Activated T-cell treated with anti-CD3 and anti-CD28 coated beads for 24 hours (primary cell): ENCODE data around the gene RAB5B.
"Not testable (repeated sequence)": the region's sequence is repeated elsewhere in the genome, so short reads cannot be mapped to it uniquely, and the experiment has no call there.

Source experiments
- DNase-seq: peaks from one replicate; pipeline ENCODE4 v3.0.0-alpha.2; 2020; ENCODE audit warnings: low read depth

The RAB5B gene

DNA sequence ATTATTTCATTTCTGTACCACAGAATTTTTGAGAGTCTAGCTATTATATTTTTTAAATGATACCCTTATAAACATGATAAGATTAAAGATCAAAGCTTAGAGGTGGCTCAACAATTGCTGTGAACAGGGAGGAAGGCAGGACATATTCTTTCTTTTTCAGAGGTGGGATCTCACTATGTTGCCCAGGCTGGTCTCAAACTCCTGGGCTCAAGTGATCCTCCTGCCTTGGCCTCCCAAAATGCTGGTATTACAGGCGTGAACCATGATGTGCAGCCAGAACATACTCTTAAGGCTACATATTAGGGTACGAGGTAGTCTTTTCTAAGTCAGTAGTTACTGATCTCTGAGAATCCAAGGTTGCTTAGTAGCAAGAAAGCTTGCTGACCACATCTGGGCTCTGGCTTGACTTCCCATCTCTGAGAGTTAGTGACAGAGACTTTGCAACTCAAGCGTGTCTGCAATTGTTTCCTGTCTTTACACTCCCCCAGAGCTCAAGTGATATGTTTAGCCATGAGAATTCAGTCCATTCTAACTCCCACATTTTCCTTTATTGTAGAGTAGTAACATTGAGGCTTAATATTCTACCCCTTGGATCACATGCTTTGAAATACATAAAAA is 8.6 kb downstream of the RAB5B start:
- no peak for DNase-seq

DNA sequence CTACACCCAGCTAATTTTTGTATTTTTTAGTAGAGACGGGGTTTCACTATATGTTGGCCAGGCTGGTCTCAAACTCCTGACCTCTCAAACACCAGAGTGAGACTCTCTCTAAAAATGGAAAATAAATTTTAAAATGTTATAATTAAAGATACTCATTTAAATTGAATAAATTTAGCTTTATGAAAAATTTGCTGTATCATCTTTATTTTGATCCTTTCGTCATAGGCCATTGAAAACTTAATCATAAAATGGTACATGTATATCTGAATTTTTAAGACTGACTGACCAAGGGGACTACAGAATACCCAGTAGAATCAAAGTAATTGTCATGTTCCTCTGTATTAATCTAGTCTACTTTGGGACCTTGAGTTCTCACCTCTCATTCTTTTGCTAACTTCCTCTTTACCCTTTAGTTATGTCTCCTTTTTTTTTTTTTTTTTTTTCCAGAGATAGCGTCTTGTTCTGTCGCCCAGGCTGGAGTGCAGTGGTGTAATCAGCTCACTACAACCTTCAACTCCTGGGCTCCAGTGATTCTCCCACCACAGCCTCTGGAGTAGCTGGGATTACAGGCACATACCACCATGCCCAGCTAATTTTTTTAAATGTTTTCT is 9.5 kb downstream of the RAB5B start:
- DNase-seq, result no peak

DNA sequence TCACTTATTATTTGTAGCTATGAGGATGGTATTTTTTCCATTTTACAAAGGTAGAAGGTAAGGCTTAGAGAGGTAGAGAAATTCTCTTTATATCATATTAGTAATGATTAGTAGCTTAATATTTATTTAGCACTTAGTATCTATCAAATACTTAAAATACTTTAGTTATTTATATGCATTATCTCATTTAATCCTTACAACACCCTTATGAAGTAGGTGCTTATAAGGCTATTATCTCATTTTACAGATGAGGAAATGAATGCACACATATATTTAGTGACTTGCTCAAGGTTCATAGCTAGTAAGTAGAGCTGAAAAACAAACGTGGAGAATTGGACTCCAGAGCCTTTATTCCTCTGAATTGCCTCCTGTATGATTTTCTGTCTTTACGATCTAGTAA is 11.0 kb downstream of the RAB5B start:
- DNase-seq, result no peak

DNA sequence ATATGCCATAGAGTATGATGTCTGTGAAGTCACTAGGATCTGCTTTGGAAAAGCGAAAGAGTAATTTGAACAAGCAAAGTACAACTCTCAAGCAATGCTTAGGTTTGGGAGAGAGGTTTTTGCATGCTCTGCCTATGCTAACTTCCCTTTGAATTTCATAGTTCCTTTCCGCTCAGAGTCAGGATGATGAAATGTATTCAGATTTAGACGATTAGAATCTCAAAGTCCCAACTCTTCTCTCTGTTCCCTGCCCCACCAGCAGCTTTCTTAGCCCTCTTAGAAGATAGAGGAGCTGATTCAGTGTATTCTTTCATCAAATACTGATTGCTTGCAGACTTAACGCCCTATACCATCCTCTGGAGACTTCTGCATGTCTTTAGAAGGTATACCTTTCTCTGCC is 11.5 kb downstream of the RAB5B start:
- no peak for DNase-seq

DNA sequence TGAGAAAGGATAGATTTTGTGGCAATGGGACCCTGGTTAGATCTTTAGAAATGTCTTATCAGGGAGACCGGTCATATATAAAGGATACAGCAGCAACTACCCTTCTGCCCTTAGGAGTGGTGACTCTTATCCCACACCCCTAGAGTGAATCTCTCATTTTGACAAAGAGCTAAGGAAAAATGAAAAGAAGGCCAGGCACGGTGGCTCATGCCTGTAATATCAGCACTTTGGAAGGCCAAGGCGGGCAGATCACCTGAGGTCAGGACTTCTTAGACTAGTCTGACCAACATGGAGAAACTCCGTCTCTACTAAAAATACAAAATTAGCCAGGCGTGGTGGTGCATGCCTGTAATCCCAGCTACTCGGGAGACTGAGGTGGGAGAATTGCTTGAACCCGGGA is 12.1 kb downstream of the RAB5B start:
- not testable (repeated sequence) for DNase-seq

DNA sequence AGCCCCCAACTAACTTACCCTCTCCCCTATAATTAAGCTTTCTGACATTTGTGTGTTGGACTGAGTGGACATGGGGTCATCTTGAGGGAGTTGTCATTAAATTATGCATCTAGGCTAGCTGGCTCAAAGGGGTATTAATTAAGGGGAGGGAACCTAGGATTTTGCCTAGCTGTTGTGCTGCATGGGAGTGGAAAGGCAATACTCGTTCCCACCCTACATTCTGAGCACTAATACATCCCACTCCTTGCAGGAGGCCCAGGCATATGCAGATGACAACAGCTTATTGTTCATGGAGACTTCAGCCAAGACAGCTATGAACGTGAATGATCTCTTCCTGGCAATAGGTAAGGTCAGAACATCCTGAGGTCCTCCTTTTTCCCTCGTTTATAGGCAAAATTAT is 17.2 kb downstream of the RAB5B start:
- DNase-seq, result no peak

DNA sequence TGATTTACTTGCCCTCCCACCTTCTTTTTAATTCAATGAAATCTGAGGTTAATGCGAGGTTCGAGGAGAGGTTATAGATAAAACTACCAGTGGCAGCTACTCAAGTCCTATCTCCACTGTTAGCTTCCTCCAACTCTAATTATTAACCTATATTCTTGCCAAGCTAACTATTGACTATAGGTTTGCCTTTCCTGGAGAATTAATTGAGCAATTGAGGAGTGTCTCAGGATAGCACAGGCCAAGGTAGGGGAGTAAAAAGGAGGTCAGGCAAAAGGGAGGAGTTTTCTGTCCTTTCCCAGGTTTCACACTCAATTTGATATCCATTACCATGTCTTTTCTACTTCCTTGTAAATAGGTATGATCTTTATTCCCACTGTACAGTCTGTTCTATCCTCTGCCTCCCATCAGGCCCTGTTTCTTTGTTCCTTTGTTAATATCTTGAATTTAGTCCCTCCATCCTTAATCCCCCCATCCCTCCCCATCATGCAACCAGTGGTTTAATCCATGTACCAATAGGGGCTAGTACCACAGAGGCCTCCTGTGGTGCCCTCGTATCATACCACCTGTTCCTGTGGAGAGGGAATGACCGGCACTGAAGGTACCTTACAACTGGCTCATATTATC is 19.5 kb downstream of the RAB5B start:
- no peak for DNase-seq

DNA sequence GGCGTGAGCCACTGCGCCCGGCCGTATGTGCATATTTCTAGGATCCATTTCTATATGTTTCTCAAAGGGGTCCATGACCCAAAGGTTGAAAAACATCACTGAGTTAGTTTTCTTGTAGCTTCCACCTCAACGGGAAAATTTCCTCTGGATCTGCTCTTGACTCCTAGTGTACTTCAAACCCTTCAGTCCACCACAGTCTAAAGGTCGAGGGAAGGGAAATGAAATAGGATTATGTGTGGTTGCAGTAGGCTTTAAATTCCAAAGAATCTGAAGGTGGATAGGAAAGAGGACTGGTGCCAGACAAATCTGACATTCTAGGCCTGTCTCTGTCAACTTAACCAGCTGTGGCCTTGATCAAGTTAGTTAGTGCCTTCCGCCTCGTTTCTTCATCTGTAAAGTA is 21.5 kb downstream of the RAB5B start:
- no peak for DNase-seq

DNA sequence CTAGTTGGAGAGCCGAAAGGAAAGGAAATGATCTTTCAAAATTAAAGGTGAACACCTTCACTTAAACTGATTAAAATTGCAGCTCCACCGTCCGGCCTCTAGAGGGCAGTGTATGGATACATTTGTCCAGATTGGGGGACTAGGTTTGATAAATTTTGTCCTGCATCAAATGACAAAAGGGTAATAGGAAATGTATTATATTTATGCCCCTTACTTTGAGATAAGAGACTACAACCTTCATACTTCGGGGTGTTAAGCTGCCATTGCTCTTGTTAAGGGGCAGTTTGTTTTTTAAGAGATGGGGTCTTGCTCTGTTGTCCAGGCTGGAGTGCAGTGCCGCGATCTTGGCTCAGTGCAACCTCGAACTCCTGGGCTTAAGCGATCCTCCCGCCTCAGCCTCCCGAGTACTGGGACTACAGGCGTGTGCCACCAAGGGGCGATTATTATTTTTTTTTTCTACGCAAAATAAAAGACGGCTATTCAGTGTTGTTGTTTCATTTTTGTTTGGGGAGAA is 22.4 kb downstream of the RAB5B start:
- DNase-seq, result peak; percentile 61

DNA sequence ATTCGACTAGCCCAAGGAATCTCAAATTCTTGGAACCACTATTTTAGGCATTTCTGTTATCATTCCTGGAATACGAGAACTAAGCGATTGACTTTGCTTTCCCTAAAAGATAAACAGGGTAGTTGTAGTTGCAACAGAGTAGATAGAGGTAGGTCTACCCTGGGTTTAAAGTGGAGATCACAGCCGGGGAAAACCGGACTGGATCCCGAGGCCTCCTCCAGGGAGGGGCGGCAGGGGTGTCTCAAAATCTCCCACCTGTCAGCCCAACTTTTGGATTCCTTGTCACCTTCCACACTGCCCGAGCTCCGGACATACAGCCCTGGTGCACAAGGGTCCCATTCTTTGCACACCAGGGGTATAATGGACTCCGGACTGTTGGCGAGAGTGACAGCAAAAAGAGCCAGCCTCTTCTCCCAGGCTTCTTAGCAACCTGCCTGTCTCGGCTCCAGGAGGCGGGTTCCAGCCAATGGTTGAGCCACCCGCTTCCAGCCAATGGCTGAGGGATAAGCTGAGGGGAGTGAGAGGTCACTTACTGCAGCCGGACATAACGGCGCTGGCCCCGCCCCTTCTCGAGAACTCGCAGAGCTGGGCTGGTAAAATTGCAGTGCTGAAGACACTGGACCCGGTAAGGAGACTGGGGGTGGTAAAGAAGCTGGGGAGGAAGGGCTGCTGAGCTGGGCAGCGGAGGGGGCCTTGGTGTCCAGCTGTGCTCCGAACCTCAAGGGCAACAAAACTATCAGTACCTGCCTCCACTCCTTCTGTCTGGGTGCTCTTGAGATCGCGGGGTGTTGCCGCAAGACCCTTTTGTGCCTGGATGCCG is 23.0 kb downstream of the RAB5B start, which contains the start of gene SUOX:
Gene SUOX (plus strand): TSS at position 562 of the 820 bp plus-strand sequence. CDS start 4,946 bp downstream, outside the sequence.
- DNase-seq, result peak; percentile 8

DNA sequence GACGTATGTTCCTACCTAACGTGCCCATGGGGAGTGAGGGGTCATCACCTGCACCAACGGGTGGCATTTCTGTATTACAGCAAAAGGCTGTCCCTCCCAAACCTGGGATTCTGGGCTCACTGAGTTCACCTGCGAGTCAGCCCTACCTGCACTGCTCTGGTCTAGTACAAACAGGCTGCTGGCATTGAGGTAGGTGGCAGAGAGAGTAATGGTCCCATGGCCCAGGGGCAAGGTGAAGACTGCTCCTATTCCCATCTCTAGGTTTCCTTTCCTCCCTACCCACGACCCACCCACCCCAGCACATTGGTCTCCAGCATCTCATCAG is 23.6 kb downstream of the RAB5B start:
- DNase-seq, result no peak

DNA sequence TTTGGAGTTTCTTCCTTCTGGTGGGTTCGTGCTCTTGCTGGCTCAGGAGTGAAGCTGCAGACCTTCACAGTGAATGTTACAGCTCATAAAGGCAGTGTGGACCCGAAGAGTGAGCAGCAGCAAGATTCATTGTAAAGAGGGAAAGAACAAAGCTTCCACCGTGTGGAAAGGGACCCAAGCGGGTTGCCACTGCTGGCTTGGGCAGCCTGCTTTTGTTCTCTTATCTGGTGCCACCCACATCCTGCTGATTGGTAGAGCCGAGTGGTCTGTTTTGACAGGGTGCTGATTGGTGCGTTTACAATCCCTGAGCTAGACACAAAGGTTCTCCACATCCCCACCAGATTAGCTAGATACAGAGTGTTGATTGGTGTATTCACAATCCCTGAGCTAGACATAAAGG is 25.6 kb downstream of the RAB5B start:
- not testable (repeated sequence) for DNase-seq

DNA sequence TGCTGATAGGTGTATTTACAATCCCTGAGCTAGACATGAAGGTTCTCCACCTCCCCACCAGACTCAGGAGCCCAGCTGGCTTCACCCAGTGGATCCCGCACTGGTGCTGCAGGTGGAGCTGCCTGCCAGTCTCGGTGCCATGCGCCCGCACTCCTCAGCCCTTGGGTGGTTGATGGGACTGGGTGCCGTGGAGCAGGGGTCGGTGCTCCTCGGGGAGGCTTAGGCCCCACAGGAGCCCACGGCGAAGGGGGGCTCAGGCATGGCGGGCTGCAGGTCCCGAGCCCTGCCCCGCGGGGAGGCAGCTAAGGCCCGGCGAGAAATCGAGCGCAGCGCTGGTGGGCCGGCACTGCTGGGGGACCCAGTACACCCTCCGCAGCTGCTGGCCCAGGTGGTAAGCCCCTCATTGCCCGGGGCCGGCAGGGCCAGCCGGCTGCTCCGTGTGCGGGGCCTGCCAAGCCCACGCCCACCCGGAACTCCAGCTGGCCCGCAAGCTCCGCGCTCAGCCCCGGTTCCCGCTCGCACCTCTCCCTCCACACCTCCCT is 26.2 kb downstream of the RAB5B start:
- DNase-seq, result not testable (repeated sequence)

DNA sequence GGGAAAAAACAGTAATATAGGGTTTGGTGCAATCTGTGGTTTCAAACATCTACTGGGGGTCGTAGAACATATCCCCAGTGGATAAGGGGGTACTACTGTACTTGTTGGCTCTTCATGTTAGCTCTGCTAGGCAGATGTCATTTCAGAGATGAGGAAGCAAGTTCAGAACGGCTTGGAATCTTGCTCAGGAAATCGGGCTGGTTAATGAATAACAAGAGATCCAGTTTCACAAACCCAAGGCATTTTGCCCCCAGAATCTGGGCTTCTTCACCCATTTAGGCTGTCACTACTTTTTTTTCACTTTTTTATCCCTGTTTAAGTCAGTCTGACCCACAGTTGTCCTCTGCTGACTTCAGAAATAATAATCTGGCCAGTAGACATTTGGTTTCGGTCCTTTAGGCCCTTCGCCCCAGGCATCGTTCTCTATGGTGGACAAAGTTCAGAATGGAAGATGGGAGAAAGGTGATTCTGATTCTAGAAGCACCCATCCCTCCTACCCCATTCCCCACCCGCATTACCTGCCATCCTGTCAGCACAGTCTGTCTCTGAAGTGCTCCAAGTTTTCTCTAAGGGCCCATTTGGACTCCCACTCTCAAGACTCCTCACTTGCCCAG is 27.7 kb downstream of the RAB5B start:
- DNase-seq, result no peak

DNA sequence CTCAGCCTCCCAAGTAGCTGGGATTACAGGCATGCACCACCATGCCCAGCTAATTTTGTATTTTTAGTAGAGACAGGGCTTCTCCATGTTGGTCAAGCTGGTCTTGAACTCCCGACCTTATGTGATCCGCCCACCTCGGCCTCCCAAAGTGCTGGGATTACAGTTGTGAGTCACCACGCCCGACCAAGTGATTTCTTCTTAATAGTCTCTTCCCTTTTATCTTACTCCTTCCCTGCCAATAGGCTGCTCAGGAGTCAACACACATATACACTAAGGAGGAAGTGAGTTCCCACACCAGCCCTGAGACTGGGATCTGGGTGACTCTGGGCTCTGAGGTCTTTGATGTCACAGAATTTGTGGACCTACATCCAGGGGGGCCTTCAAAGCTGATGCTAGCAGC is 29.5 kb downstream of the RAB5B start:
- DNase-seq, result not testable (repeated sequence)

DNA sequence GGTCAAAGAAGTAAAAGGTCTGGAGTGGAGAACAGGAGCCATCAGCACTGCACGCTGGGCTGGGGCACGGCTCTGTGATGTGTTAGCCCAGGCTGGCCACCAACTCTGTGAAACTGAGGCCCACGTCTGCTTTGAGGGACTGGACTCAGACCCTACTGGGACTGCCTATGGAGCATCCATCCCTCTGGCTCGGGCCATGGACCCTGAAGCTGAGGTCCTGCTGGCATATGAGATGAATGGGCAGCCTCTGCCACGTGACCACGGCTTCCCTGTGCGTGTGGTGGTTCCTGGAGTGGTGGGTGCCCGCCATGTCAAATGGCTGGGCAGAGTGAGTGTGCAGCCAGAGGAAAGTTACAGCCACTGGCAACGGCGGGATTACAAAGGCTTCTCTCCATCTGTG is 30.3 kb downstream of the RAB5B start:
- DNase-seq, result no peak

DNA sequence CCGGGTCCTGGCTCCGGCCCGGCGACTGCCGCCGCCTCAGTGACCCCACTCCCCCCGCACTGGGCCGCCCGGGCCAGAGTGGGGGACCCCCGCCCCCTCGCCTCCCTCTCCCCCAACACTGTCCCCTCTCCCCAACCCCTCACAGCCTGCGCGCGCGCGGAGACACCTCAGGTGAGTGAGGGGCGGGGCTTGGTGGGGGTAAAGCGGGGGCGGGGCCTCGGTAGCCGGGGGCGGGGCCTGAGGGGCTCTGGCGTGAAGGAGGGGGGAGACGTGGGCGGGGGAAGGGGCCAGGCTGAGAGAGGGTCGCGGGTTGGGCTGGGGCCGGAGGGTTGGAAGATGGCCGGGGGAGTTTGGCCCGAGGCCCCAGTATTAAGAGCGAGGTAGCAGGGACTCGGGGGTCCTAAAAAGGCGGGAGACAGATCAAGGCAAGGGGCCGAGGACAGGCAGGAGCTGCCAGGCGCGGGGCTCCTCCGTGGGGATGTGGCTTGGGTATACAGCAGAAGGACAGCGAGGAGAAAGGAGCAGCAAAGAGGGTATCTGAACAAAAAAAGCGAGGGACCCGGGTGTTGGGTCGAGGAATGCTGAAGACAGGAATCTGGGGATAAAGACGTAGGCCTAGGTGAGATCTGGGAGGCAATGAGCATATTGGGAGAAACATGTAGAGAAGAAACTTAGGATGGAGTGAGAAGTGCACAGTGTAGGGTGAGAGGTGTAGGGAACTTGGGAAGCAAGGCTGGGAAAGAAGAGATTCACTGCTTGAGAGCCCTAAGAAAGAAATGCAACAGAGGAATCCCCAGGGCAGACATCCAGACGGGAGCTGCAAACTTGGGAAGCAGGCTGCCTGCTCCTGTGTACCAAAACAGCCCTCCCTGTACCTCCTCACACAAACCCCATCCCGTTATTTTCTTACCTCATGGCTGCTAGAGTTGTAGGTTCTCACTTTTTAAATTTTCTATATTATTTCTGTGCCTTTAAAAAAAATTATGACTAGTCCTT is 34.0 kb downstream of the RAB5B start:
- DNase-seq, result peak; percentile 40

DNA sequence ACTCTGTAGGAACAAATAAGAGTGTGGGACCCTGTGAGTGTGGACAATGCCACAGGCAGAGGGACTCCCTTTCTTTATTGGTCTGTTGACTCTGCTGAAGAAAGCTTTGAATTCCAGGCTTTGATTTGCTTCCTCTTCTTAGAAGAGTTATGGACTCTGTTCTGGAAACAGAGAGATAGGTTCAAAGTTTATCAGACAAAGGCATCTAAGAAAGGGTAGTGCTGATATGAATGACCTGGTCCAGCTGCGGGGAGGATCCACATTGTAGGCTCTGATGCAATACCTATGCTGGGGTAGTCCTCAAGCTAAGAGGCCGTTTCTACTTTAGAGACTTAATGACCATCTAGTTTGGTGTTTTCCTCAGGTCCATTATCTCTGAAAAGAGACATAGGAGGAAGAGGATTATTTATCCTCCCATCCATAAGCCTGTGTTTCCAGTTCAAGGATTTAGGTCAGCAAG is 36.3 kb downstream of the RAB5B start:
- DNase-seq, result no peak

DNA sequence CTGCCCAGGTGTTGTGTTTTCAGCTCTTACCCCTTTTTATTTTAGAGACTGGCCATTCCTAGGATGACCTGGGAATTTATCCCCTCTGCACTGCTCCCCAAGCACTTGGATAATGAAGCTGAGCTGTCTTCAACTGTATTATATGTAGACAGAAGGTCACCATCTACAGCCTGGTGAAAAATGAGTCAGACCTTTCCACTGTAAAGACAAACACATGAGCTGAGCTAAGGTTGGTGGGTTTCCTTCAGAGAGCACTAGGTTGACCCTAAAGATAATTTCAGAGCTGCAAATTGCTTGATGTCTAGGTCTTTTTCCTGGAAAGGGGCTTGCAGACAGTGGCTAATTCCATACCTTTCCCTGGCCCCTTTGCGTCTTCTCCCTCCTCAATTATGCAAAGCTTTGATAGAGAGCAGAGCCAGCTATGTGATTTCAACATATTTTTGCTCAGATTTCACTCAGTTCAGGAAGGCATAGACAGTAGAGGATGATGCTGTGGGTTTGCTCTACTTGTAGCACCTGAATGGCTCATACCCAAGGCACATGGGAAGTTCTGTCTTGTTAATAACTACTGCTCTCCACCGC is 37.7 kb downstream of the RAB5B start:
- DNase-seq, result no peak

DNA sequence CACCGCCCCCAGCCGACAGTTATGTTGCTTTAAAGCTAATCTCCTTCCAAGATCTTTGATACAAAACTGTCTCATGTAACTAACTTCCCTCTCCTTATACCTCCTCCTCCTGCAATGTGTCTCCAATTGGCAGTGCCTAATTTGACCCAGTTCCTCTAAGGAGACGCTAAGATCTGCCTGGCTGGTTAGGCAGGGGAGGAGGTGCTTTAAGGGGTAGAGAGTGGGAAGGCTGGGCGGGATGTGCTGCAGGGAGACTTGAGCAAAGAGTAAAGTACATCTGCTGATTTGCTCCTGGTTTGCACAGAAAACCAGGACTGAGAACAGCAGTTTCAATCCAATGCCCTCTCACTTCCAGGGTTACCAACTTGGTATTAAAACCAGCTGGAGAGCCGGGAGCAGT is 39.6 kb downstream of the RAB5B start:
- DNase-seq, result no peak
